Mucosa of rectum (tissue), 2 donors: Measurements from ENCODE around the gene FGG.

Experiments
- H3K27ac ChIP-seq, 2 donors: one replicate each; pipeline ENCODE4 v1.7.0; 2013; ENCODE audit warnings: inconsistent platforms in 2 of 2, low read depth in 2 of 2, low read length in 2 of 2
- H3K27me3 ChIP-seq, 2 donors: one replicate each; pipeline ENCODE4 v1.7.0; 2013; ENCODE audit warnings: low read length in 2 of 2; ENCODE audit not compliant: control insufficient read depth in 2 of 2, insufficient read depth in 2 of 2
- H3K36me3 ChIP-seq, 2 donors: one replicate each; pipeline ENCODE4 v1.7.0; 2013; ENCODE audit warnings: low read length in 2 of 2; ENCODE audit not compliant: control insufficient read depth in 2 of 2, insufficient read depth in 2 of 2
- H3K4me1 ChIP-seq, 2 donors: one replicate each; pipeline ENCODE4 v1.7.0; 2013; ENCODE audit warnings: low read length in 2 of 2, mild to moderate bottlenecking in 1 of 2; ENCODE audit not compliant: control insufficient read depth in 2 of 2, insufficient read depth in 2 of 2
- H3K4me3 ChIP-seq, 2 donors: one replicate each; pipeline ENCODE4 v1.7.0; 2013; ENCODE audit warnings: low read length in 2 of 2
- H3K9ac ChIP-seq, 2 donors: one replicate each; pipeline ENCODE4 v1.7.0; 2013; ENCODE audit warnings: low read length in 2 of 2, low read depth in 1 of 2, mild to moderate bottlenecking in 1 of 2
- H3K9me3 ChIP-seq, 2 donors: one replicate each; pipeline ENCODE4 v1.7.0; 2013; ENCODE audit warnings: low read length in 2 of 2; ENCODE audit not compliant: control insufficient read depth in 2 of 2
- donor health status: healthy.
- donor health status: Normal muscosa, but diverticular disease.

Gene FGG

GRCh38 chr4:154612472-154613414 is at the start of gene FGG:
Gene FGG, minus strand, starts transcription at chr4:154612656. Its CDS starts 47 bp downstream, at chr4:154612609.
- Histone ChIP-seq H3K36me3 (no peaks in the 10 kb centered on the region), H3K27me3 (no peaks in the 10 kb centered on the region), H3K4me3 (no peak within 1 kb of the TSS), H3K9me3 (no peaks in the 10 kb centered on the region), H3K4me1 (peaks cover 2 to 9% of the 10 kb centered on the region in 2 donors), H3K9ac (no peak within 1 kb of the TSS), H3K27ac (no peak within 1 kb of the TSS)

DNA sequence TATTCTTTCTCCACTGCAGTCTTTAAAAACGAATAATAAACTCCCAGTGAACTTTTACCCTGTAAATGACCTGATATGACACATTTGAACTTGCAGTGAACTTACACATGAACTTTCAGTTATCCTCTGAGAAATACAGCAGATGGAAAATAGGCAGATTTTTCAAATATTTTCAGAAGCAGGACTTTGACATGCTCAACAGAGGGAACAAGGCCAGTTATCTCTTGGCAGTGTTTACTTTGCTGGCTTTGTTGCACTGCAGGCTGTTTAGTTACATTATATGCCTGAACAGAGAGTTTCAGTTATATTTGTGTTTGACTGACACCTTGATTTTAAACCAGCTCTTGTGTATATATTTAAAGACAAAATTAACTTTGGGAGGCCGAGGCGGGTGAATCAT is 47.6 kb upstream of the FGG start:
- H3K9me3 ChIP-seq, result no peaks in the 10 kb centered on the region
- no peaks in the 10 kb centered on the region for H3K4me1 ChIP-seq
- H3K27me3 ChIP-seq, result no peaks in the 10 kb centered on the region
- H3K36me3 ChIP-seq, result no peaks in the 10 kb centered on the region
- no peak overlapping the region for H3K9ac ChIP-seq
- H3K27ac ChIP-seq, result no peak overlapping the region
- H3K4me3 ChIP-seq, result no peak overlapping the region

DNA sequence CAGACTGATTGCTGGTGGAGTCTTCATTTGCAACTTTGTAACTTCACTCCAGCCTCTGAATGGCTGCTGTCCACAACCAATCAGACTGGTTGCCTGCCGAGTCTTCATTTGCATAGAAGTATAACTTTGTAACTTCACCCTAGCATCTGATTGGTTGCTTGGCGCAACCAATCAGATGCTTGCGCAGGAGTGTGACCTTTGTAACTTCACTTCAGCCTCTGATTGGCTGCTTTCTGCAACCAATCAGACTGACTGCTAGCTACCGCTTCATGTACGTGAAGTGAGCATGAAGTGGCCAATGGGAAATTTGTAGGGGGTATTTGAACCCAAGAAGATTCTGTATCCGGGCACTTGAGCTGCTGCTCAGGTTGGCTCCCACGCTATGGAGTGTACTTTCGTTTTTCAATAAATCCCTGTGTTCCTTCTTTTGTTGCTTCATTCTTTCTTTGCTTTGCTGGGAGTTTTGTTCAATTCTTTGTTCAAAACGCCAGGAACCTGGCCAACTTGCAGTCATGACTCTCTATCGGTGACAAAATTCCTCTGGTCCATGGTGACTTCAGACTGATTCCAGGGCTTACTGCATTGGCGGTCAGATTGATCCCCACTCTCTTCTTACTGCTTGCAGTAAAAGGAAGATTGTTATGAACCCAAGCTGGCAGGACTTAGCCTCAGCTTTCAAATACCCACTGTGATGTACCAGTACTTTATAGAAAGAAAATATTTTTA is 46.4 kb upstream of the FGG start:
- no peak overlapping the region for H3K4me3 ChIP-seq
- no peaks in the 10 kb centered on the region for H3K9me3 ChIP-seq
- H3K36me3 ChIP-seq, result no peaks in the 10 kb centered on the region
- H3K27me3 ChIP-seq, result no peaks in the 10 kb centered on the region
- no peak overlapping the region for H3K9ac ChIP-seq
- no peaks in the 10 kb centered on the region for H3K4me1 ChIP-seq
- no peak overlapping the region for H3K27ac ChIP-seq

DNA sequence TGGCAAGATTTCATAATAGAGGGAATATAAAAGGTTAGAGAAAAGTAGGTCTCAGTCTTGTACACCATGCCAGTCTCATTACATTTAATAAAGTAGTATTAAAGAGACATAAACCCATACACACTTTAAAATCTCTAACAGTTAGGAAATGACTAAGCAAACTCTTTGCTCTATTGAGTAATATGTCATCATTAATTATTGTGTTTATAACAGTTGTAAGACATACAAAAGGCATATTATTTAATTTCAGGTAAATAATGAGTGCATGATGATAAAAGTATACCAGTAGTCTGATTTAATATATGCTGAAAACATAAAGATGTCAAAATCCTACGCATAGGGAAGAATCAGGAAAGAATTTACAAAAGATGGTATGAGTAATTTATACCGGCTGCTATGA is 31.0 kb upstream of the FGG start:
- no peaks in the 10 kb centered on the region for H3K27me3 ChIP-seq
- no peaks in the 10 kb centered on the region for H3K36me3 ChIP-seq
- no peak overlapping the region for H3K9ac ChIP-seq
- no peak overlapping the region for H3K27ac ChIP-seq
- no peak overlapping the region for H3K4me3 ChIP-seq
- no peaks in the 10 kb centered on the region for H3K4me1 ChIP-seq
- H3K9me3 ChIP-seq, result no peaks in the 10 kb centered on the region

DNA sequence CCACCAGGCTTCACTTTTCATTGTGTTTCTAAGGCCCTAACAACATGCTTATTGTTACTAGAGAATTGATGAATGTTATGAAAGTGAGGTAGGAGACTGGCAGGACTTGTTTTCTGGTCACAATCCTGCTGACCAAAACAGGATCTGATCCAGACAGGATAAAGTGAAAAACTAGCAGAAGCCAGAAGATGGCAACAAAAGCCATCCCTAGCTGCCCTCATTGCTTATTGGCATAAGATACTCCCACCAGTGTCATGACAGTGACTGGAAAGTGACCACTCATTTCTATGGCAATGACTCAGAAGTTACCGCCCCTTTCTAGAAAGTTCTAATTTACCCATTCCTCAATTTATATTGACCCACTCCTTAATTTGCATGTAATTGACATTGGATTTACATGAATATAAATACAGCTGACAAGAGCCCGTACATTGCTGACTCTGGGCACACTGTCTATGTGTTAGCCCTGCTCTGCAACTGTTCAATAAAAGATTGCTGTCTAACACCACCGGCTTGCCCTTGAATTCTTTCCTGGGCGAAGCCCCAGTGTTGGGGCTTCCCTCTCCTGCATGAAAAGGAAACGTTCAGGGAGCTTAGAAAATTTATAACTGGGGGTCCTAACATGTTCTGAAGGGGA is 30.0 kb upstream of the FGG start:
- H3K36me3 ChIP-seq, result no peaks in the 10 kb centered on the region
- no peak overlapping the region for H3K4me3 ChIP-seq
- no peaks in the 10 kb centered on the region for H3K27me3 ChIP-seq
- no peaks in the 10 kb centered on the region for H3K9me3 ChIP-seq
- H3K4me1 ChIP-seq, result no peaks in the 10 kb centered on the region
- H3K9ac ChIP-seq, result no peak overlapping the region
- no peak overlapping the region for H3K27ac ChIP-seq

DNA sequence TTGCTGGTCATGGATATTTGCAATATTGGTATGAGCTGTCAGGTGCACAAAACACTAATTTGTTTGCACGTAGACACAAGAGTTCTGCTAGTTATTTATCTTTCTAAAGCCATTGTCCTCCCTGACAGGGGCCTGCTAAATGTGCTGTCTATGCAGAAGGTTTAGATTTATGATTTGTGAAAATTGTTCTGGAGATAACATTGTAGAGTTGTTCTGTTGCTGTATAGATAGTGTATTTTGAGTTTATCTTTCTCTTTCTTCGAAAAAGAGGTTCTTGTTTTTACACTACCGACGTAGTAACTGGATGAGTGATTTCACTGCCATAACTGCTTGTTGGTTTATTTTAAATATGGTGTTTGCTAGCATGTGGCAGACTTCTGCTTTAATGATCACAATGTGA is 28.5 kb upstream of the FGG start:
- H3K36me3 ChIP-seq, result no peaks in the 10 kb centered on the region
- H3K4me1 ChIP-seq, result no peaks in the 10 kb centered on the region
- no peaks in the 10 kb centered on the region for H3K27me3 ChIP-seq
- H3K9ac ChIP-seq, result no peak overlapping the region
- no peak overlapping the region for H3K4me3 ChIP-seq
- H3K27ac ChIP-seq, result no peak overlapping the region
- no peaks in the 10 kb centered on the region for H3K9me3 ChIP-seq

- H3K36me3 ChIP-seq, result no peaks in the 10 kb centered on the region
- H3K27me3 ChIP-seq, result peaks cover 0 to 3% of the 10 kb centered on the region in 2 donors
- no peak overlapping the region for H3K9ac ChIP-seq
- H3K27ac ChIP-seq, result no peak overlapping the region
- no peaks in the 10 kb centered on the region for H3K9me3 ChIP-seq
- no peak overlapping the region for H3K4me3 ChIP-seq
- no peaks in the 10 kb centered on the region for H3K4me1 ChIP-seq
These were observed 21.6 kb upstream of the FGG start for GRCh38 chr4:154634058-154634457.

GRCh38 chr4:154631828-154632227 is 19.4 kb upstream of the FGG start:
- H3K9me3 ChIP-seq, result no peaks in the 10 kb centered on the region
- no peaks in the 10 kb centered on the region for H3K4me1 ChIP-seq
- H3K27ac ChIP-seq, result no peak overlapping the region
- H3K36me3 ChIP-seq, result no peaks in the 10 kb centered on the region
- H3K27me3 ChIP-seq, result peaks cover 5 to 13% of the 10 kb centered on the region in 2 donors
- H3K4me3 ChIP-seq, result no peak overlapping the region
- H3K9ac ChIP-seq, result no peak overlapping the region

- Histone ChIP-seq H3K9me3 (no peaks in the 10 kb centered on the region), H3K9ac (no peak overlapping the region), H3K36me3 (no peaks in the 10 kb centered on the region), H3K27me3 (peaks cover 12 to 13% of the 10 kb centered on the region in 2 donors), H3K27ac (no peak overlapping the region), H3K4me1 (no peaks in the 10 kb centered on the region), H3K4me3 (no peak overlapping the region)
These were observed 17.9 kb upstream of the FGG start for GRCh38 chr4:154630324-154630723.
